RWPE1 (cell line): Measurements from ENCODE around the gene INTS1.
A peak's percentile ranks its signal among the peaks of the same experiment; 100 is the strongest.

Experiments used
- CTCF ChIA-PET: fragments of 350-600 bp; sonication (Branson Sonifier 250); formaldehyde crosslinking; extraction: SDS; loops from one replicate; lab custom pipeline; 2021; lab: Yijun Ruan, JAX
- POLR2A ChIA-PET: fragments of 400-600 bp; formaldehyde crosslinking; extraction: SDS; loops from one replicate; lab custom pipeline; 2020; ENCODE audit warnings: antibody characterized with exemption; ENCODE audit not compliant: low non-redundant PET; lab: Yijun Ruan, JAX
- DNase-seq: peaks from one replicate; pipeline ENCODE4 v3.0.0; 2012; ENCODE audit warnings: low spot score
- H3K27ac ChIP-seq: fragments of 450-650 bp; 2 replicates; pipeline ENCODE4 v1.5.1; 2017
- TF ChIP-seq, protein P1 (sequence below): fragments of 450-650 bp; conservative IDR thresholded peaks from 2 replicates; pipeline ENCODE4 v1.5.1; 2017; ENCODE audit warnings: low read depth, mild to moderate bottlenecking

The INTS1 gene

DNA sequence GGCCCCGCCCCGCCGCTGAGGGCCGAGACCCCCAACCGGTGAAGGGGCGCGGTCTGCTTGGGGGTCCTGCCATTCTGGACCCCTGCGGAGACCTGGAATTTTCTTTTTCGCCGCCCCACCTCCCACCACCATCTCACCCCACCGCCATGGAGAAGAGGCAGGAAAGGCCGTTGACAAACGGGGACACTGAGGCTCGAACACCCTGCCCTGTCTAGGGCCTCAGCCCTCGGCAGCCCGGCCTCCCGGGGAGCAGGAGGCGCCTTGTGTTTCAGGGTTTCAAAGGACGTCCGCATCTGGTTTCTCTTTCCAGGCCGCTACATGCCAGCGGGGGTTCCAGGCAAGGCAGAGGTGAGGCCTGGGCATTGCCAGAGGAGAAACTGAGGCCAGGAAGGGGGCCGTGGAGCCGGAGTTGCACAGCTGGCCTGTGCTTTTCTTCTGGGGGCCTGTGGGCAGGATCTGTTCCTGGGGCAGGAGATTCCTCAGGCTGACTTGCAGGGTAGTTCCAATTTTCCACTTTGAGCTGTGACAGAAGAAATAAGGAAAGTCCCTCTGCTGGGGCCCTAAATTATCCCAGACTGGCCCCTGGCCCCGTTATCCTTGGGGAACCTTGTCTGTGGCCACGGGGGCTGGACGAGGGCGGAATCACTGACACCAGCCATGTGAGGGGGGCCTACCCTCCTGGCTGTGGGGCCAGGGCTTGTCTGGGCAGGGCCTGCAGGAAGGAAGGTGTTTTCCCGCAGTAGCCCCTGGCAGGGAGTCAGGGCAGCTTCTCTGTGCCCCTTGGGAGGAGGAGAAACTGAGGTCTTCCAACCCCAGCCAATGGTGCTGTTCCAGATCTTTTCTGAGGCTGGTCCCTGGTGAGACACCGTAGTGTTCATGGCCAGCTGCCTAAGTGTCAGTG, 44.0 kb downstream of the INTS1 start:
- CTCF ChIA-PET, result interaction anchor here (1.0 to 1.9 kb wide), 2 partner anchors 14 to 17 kb away, joined by 4 to 8 read pairs; no protein-coding TSS in a partner anchor
- peak overlapping the region; percentile 94 for H3K27ac ChIP-seq
- DNase-seq, result no peak
- TF ChIP-seq, protein P1, sequence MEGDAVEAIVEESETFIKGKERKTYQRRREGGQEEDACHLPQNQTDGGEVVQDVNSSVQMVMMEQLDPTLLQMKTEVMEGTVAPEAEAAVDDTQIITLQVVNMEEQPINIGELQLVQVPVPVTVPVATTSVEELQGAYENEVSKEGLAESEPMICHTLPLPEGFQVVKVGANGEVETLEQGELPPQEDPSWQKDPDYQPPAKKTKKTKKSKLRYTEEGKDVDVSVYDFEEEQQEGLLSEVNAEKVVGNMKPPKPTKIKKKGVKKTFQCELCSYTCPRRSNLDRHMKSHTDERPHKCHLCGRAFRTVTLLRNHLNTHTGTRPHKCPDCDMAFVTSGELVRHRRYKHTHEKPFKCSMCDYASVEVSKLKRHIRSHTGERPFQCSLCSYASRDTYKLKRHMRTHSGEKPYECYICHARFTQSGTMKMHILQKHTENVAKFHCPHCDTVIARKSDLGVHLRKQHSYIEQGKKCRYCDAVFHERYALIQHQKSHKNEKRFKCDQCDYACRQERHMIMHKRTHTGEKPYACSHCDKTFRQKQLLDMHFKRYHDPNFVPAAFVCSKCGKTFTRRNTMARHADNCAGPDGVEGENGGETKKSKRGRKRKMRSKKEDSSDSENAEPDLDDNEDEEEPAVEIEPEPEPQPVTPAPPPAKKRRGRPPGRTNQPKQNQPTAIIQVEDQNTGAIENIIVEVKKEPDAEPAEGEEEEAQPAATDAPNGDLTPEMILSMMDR, result no peak
- POLR2A ChIA-PET, result no interaction called here

DNA sequence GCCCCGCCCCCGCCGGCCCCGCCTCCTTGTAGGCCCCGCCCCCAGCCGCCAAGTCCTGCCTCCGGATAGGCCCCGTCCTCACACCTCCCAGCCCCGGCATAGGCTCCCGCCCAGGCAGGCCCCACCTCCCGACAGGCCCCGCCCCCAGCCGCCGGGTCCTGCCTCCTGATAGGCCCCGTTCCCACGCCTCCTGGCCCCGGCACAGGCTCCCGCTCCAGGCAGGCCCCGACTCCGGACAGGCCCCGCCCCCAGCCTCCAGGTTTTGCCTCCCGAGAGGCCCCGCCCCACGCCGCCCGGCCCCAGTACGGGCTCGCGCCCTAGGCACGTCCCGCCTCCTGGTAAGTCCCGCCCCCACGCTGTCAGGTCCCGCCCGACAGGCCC, 44.7 kb downstream of the INTS1 start:
- H3K27ac ChIP-seq, result peak overlapping the region; percentile 94
- TF ChIP-seq, protein P1, result no peak
- CTCF ChIA-PET, result interaction anchor here (1.9 kb wide), 1 partner anchor 14 kb away, joined by 8 read pairs; no protein-coding TSS in a partner anchor
- DNase-seq, result peak; percentile 100
- POLR2A ChIA-PET, result no interaction called here

DNA sequence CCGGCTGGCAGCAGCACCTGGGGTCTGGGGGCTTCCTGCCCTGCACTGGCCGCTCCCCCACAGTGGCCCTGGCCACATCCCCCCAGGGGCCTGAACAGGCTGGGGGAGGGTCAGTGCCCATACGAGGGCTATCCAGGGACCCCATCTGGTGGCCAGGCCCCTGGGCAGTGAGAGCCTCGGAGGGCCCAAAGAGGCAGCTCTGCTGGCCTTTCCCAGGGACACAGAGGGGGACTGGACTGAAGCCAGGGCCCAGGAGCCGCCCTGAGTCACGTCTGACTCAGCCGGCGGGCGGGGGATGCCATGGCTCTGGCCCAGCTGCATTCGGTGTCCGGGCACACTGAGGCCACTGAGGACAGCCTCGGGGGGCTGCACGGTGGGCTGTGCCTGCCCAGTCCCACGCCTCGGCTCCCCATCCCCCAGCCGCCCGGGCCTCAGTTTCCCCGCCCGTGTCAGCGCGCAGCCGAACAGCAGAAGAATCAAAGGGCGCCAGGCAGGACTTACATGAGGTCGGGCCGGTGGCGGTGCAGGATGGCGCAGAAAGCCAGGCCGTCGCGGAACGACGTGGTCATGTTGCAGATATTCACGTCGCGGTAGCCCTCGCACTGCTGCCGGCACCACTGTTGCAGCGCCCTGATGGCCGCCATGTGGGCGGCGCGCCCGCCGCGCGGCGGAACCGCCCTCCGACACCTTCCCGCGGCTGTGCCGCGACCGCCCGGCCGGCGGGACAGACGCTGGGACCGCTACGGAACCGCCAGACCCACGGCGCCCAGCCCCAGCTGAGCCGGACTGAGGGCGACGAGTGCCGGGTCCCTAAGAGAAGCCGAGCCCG, 45.3 kb downstream of the INTS1 start, which contains the start of gene MICALL2:
TSS of gene MICALL2 (minus strand) at position 788 of the 829 bp plus-strand sequence. CDS start at position 644, 144 bp downstream.
- peak within 1 kb of the TSS; percentile 94 for H3K27ac ChIP-seq
- POLR2A ChIA-PET, result interaction anchor here (0.5 to 0.6 kb wide), 3 partner anchors 9 to 74 kb away, joined by 3 to 5 read pairs (median 3); no protein-coding TSS in a partner anchor
- TF ChIP-seq, protein P1, result no peak
- DNase-seq, result peak; percentile 92
- CTCF ChIA-PET, result interaction anchor here (1.9 kb wide), 1 partner anchor 15 kb away, joined by 8 read pairs; no protein-coding TSS in a partner anchor

DNA sequence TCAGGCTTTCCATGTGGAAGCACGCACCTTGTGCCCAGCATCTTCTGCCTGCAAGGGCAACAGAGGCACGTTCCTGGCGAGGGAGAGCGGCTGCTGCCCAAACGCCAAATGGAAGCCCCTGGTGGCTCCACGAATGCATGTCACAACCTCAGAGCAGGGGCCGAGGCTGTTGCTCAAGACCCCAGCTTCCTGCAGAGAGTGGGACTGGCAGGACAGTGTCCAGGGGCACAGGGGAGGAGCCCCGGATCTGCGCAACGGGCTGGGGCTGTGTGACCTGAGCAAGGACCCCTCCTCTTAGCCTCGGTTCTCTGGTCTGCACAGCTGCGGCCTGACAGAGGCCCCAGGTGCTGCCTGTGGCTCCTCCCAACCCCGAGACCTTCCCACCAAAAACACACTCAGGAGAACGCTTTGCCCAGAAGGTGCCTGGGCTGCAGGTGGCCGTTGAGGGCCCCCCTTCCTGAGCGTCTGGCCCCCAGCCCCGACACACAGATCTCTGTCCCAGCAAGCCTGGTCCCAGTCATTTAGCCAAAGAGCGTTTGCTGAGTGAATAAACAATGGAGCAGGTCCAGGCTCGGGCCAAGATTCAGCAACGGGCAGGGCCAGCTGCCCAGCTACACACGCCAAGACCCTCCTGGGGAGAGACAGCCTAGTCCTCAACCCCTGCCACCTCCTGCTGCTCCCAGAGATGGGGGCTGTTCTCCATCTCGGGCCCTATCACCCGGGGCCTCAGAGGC, 46.1 kb downstream of the INTS1 start:
- DNase-seq, result no peak
- ChIA-PET CTCF (interaction anchor here (0.6 to 1.9 kb wide), 4 partner anchors 16 to 123 kb away, joined by 3 to 8 read pairs (median 4); no protein-coding TSS in a partner anchor), POLR2A (interaction anchor here (0.5 kb wide), 2 partner anchors 61 to 75 kb away, joined by 3 to 5 read pairs; no protein-coding TSS in a partner anchor)
- TF ChIP-seq, protein P1, result no peak
- peak overlapping the region; percentile 94 for H3K27ac ChIP-seq

DNA sequence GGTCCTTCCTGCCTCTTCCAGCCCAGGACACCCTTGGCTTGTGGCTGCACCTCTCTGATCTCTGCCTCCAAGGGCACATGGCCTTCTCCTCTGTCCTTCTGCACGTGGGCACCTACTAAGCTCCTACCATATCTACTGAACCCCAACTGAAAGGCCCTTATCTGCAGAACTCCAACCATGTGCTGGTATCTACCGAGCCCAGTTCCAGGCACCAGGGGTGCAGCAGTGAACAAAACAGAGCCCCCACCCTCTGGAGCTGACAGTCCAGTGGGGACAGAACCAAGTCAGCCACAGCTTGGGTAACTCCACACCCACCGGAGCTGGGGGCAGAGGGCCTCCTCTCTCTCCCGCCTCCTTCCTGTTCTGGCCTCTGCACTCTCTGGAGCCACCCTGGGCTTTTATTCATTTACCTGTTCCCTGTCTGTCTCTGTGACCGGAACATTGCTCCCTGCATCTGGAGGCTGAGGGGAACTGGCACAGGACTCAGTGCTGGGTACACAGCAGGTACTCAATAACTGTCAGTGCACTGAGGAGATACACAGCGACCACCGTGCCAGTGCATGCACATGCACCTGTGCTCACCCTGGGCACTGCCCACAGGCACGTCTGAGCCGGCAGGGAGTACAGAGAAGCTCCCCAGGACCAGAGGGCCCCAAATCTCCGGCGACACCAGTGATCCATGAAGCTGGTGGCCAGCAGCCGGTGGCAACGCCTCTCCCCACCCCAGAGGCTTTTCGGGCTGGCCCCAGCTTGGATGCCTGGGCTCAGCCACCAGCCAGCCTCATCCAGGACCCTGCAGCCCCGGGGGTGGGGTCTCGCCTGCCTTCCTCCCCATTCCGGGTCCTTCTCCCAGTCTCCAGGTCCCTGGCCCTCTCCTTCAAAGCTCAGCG, 46.9 kb downstream of the INTS1 start:
- no peak for DNase-seq
- TF ChIP-seq, protein P1, result no peak
- CTCF ChIA-PET, result interaction anchor here (0.6 to 0.9 kb wide), 3 partner anchors 18 to 124 kb away, joined by 3 to 4 read pairs (median 4); no protein-coding TSS in a partner anchor
- POLR2A ChIA-PET, result interaction anchor here (0.6 kb wide), 1 partner anchor 17 kb away, joined by 3 read pairs; no protein-coding TSS in a partner anchor
- peak overlapping the region; percentile 94 for H3K27ac ChIP-seq
